ENCODE data around the gene FAM78B.

- TF ChIP-seq CTCF (IDR thresholded peaks at IDR 0.05; ENCODE audit: borderline replicate concordance, extremely low read depth, low read length, poor library complexity, severe bottlenecking) (no peak), EZH2 (IDR thresholded peaks at IDR 0.05; ENCODE audit: borderline replicate concordance, low read depth, low read length, severe bottlenecking) (no peak)
Observed at GRCh38 chr1:166088572-166088955, 78.2 kb downstream of the FAM78B start.

Measured in DND-41 (cell line).